GM12892 (cell line): ENCODE data around the gene CYB561A3.

Source experiments
- POLR2A ChIP-seq: IDR thresholded peaks from 2 replicates; pipeline ENCODE4 v1.6.1; 2011; ENCODE audit warnings: low read depth, low read length, control low read depth
- TAF1 ChIP-seq: IDR thresholded peaks from 2 replicates; pipeline ENCODE4 v1.6.1; 2011; ENCODE audit warnings: low read depth, mild to moderate bottlenecking, control low read depth, low read length, borderline replicate concordance

- TF ChIP-seq POLR2A (no peak), TAF1 (no peak)
Measured at GRCh38 chr11:61375761-61376108, 14.1 kb upstream of the CYB561A3 start.
